Tibial artery (tissue), 4 donors: ENCODE measurements around the gene FAM13A.
A peak's percentile ranks its signal among the peaks of the same experiment; 100 is the strongest.
"Not testable (repeated sequence)": the region's sequence is repeated elsewhere in the genome, so short reads cannot be mapped to it uniquely, and the experiment has no call there.

Experiments
- DNase-seq, 2 donors: peaks; one replicate each; pipeline ENCODE4 v3.0.0-alpha.2; 2019
- H3K27ac ChIP-seq, 2 donors: fragments of 200-600 bp; sonication (generic) in 1 of 2; 1 replicate in 1 of 2; 2 replicates in 1 of 2; pipeline ENCODE4 v1.5.1; 2018 to 2019; ENCODE audit warnings: mild to moderate bottlenecking in 1 of 2
- H3K27me3 ChIP-seq, 2 donors: fragments of 200-600 bp; sonication (generic) in 1 of 2; one replicate each; pipeline versions ENCODE4 v1.5.1 to v1.6.0; 2016 to 2019
- H3K36me3 ChIP-seq, 3 donors: fragments of 200-600 bp; sonication (generic) in 2 of 3; one replicate each; pipeline ENCODE4 v1.5.1; 2016 to 2019; ENCODE audit warnings: mild to moderate bottlenecking in 2 of 3
- H3K4me1 ChIP-seq, 4 donors: fragments of 200-600 bp; sonication (generic) in 2 of 4; 1 replicate in 3 of 4; 2 replicates in 1 of 4; pipeline ENCODE4 v1.5.1; 2016 to 2019
- H3K4me3 ChIP-seq, 2 donors: fragments of 200-600 bp; sonication (generic) in 1 of 2; 1 replicate in 1 of 2; 2 replicates in 1 of 2; pipeline ENCODE4 v1.5.1; 2018 to 2019; ENCODE audit warnings: mild to moderate bottlenecking in 2 of 2
- H3K9me3 ChIP-seq, 3 donors: fragments of 200-600 bp; sonication (generic) in 1 of 3; one replicate each; pipeline ENCODE4 v1.5.1; 2016 to 2019
- CTCF ChIP-seq, 2 experiments: fragments of 200-600 bp in 1 of 2; fragments of 450-650 bp in 1 of 2; IDR thresholded peaks; one replicate each; pipeline ENCODE4 v1.5.1; 2017 to 2019; ENCODE audit warnings: antibody characterized with exemption in 2 of 2, mild to moderate bottlenecking in 1 of 2, moderate library complexity in 1 of 2
- intact Hi-C: fragments of 100-400 bp; cut with DNase I; formaldehyde crosslinking; loops from one replicate; pipeline ENCODE4 v1.15.0; 2023; ENCODE audit warnings: low total_unique reads

The FAM13A gene

GRCh38 chr4:89069481-89069880 is 12.5 kb upstream of the FAM13A start:
- no peak overlapping the region for H3K27ac ChIP-seq
- TF ChIP-seq CTCF (IDR thresholded peaks at IDR 0.05) = no peak
- no peaks in the 10 kb centered on the region for H3K36me3 ChIP-seq
- no peaks in the 10 kb centered on the region for H3K27me3 ChIP-seq
- intact Hi-C loops = no loop called here
- no peak overlapping the region for H3K4me3 ChIP-seq
- no peaks in the 10 kb centered on the region for H3K4me1 ChIP-seq
- H3K9me3 ChIP-seq = no peaks in the 10 kb centered on the region
- no peak for DNase-seq

GRCh38 chr4:89067417-89067816 is 10.4 kb upstream of the FAM13A start:
- no peaks in the 10 kb centered on the region for H3K36me3 ChIP-seq
- no peak for DNase-seq
- H3K27ac ChIP-seq = no peak overlapping the region
- H3K9me3 ChIP-seq = no peaks in the 10 kb centered on the region
- TF ChIP-seq CTCF (IDR thresholded peaks at IDR 0.05) = no peak
- intact Hi-C loops = loop anchor here (2.0 kb wide), 1 partner anchor 37 kb away; no protein-coding TSS in a partner anchor
- no peaks in the 10 kb centered on the region for H3K4me1 ChIP-seq
- H3K4me3 ChIP-seq = no peak overlapping the region
- H3K27me3 ChIP-seq = no peaks in the 10 kb centered on the region

- H3K9me3 ChIP-seq = no peaks in the 10 kb centered on the region
- no peak for TF ChIP-seq CTCF (IDR thresholded peaks at IDR 0.05)
- intact Hi-C loops = loop anchor here (5.0 kb wide), 1 partner anchor 42 kb away; no protein-coding TSS in a partner anchor
These were observed 7.9 kb upstream of the FAM13A start for GRCh38 chr4:89064848-89065247.

GRCh38 chr4:89057844-89058243 is 859 bp upstream of the FAM13A start:
- H3K9me3 ChIP-seq, intact Hi-C loops, H3K4me3 ChIP-seq, H3K36me3 ChIP-seq, H3K27me3 ChIP-seq, DNase-seq: not testable (repeated sequence)
- peak overlapping the region; percentile 56 to 80 for H3K27ac ChIP-seq
- peaks cover 0 to 34% (median 9%) of the 10 kb centered on the region in 4 donors for H3K4me1 ChIP-seq

More at GRCh38 chr4:89064848-89065247, 7.9 kb upstream of the FAM13A start:
- Histone ChIP-seq H3K4me3 (no peak overlapping the region), H3K27ac (no peak overlapping the region), H3K36me3 (no peaks in the 10 kb centered on the region), H3K4me1 (no peaks in the 10 kb centered on the region), H3K27me3 (no peaks in the 10 kb centered on the region)
- no peak for DNase-seq

- H3K27ac ChIP-seq = peak overlapping the region; percentile 56 to 80
- no peak for DNase-seq
- peak overlapping the region; percentile 53 to 54 for H3K4me3 ChIP-seq
- TF ChIP-seq CTCF (IDR thresholded peaks at IDR 0.05) = no peak
- no peaks in the 10 kb centered on the region for H3K27me3 ChIP-seq
- peaks cover 0 to 38% (median 9%) of the 10 kb centered on the region in 4 donors for H3K4me1 ChIP-seq
- intact Hi-C loops = no loop called here
- no peaks in the 10 kb centered on the region for H3K9me3 ChIP-seq
- no peaks in the 10 kb centered on the region for H3K36me3 ChIP-seq
These were observed 563 bp downstream of the FAM13A start for GRCh38 chr4:89056292-89056952.

GRCh38 chr4:89055157-89056080 is 1.6 kb downstream of the FAM13A start:
- no peaks in the 10 kb centered on the region for H3K27me3 ChIP-seq
- intact Hi-C loops = no loop called here
- H3K27ac ChIP-seq = no peak overlapping the region
- H3K4me1 ChIP-seq = peaks cover 0 to 38% (median 9%) of the 10 kb centered on the region in 4 donors
- no peaks in the 10 kb centered on the region for H3K9me3 ChIP-seq
- H3K4me3 ChIP-seq = peak overlapping the region; percentile 53 to 54
- H3K36me3 ChIP-seq = no peaks in the 10 kb centered on the region
- no peak for TF ChIP-seq CTCF (IDR thresholded peaks at IDR 0.05)
- no peak for DNase-seq
